ENCODE measurements around the gene ARCN1. TPM values are rescaled to one million over a fixed set of nuclear protein-coding genes. Genes with fewer than 3 reads are reported as not detected.

Gene ARCN1

DNA sequence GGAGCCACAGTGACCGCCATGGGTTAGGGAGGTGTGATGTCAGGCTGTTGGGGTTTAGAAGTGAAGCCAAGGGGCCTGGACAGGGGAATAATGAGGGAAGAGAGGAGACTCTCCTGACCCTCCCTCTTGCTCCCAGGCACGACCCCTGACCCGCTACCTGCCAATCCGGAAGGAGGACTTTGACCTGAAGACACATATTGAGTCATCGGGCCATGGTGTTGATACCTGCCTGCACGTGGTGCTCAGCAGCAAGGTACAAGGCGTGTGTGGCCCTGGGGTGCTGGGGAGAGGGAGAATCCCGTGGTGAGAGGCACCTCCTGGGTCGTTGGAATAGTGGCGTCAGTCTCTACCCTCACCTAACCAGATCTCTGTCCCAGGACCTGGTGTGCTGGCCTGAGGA lies 77.7 kb downstream of the ARCN1 start:
- Histone ChIP-seq H3K9ac (ENCODE audit: low read depth, low read length, poor library complexity) (no peak overlapping the region), H4K91ac (ENCODE audit: low read depth, low read length, poor library complexity) (no peak overlapping the region), H3K79me1 (ENCODE audit: low read depth, low read length) (no peaks in the 10 kb centered on the region), H3K14ac (ENCODE audit: low read length) (no peak overlapping the region), H3K4me2 (ENCODE audit: insufficient read depth, low read length, poor library complexity, severe bottlenecking) (no peak overlapping the region), H4K8ac (ENCODE audit: low read depth, low read length) (no peak overlapping the region), H2AK5ac (ENCODE audit: low read depth, low read length) (no peak overlapping the region), H2AFZ (ENCODE audit: low read length) (no peak overlapping the region), H3K27me3 (ENCODE audit: control insufficient read depth in 3 of 3, insufficient read depth in 3 of 3, low read depth in 1 of 3, low read length in 3 of 3) (no peaks in the 10 kb centered on the region), H3K36me3 (replicated peaks in 1 of 2; ENCODE audit: control insufficient read depth in 2 of 2, insufficient read depth in 2 of 2, low read length in 2 of 2) (peaks cover 64 to 98% of the 10 kb centered on the region in 2 donors), H2BK120ac (ENCODE audit: low read depth, low read length) (no peak overlapping the region), H3K27ac (replicated peaks; ENCODE audit: low read length) (no peak overlapping the region), H3K18ac (ENCODE audit: low read length) (no peak overlapping the region), H2BK12ac (ENCODE audit: low read length) (no peak overlapping the region), H3K23ac (ENCODE audit: low read depth, low read length, poor library complexity) (no peak overlapping the region), H3K4me1 (ENCODE audit: control insufficient read depth in 2 of 2, insufficient read depth in 1 of 2, low read depth in 1 of 2, low read length in 2 of 2) (no peaks in the 10 kb centered on the region), H3K4me3 (ENCODE audit: low read length in 2 of 2) (no peak overlapping the region), H2BK15ac (ENCODE audit: low read length) (no peak overlapping the region), H3K4ac (ENCODE audit: low read length) (no peak overlapping the region), H2BK5ac (ENCODE audit: low read length) (no peak overlapping the region), H3K9me3 (replicated peaks in 1 of 2; ENCODE audit: control insufficient read depth in 2 of 2, insufficient read depth in 1 of 2, low read depth in 1 of 2, low read length in 2 of 2) (no peaks in the 10 kb centered on the region)
- WGBS, 2 donors (ENCODE audit: extremely low coverage in 2 of 2, insufficient read length in 2 of 2, insufficient replicate concordance in 1 of 2): no CpG with 5 or more reads among the region's 10 CpGs
- no peak for DNase-seq (ENCODE audit: low spot score)

GRCh38 chr11:118650366-118650765 lies 78.2 kb downstream of the ARCN1 start:
- Histone ChIP-seq H3K14ac (ENCODE audit: low read length) (no peak overlapping the region), H3K23ac (ENCODE audit: low read depth, low read length, poor library complexity) (no peak overlapping the region), H3K4me1 (ENCODE audit: control insufficient read depth in 2 of 2, insufficient read depth in 1 of 2, low read depth in 1 of 2, low read length in 2 of 2) (peaks cover 0 to under 1% of the 10 kb centered on the region in 2 donors), H4K91ac (ENCODE audit: low read depth, low read length, poor library complexity) (no peak overlapping the region), H4K8ac (ENCODE audit: low read depth, low read length) (no peak overlapping the region), H2AK5ac (ENCODE audit: low read depth, low read length) (no peak overlapping the region), H2BK5ac (ENCODE audit: low read length) (no peak overlapping the region), H2BK120ac (ENCODE audit: low read depth, low read length) (no peak overlapping the region), H3K4me2 (ENCODE audit: insufficient read depth, low read length, poor library complexity, severe bottlenecking) (no peak overlapping the region), H3K18ac (ENCODE audit: low read length) (no peak overlapping the region), H2BK15ac (ENCODE audit: low read length) (no peak overlapping the region), H3K79me1 (ENCODE audit: low read depth, low read length) (no peaks in the 10 kb centered on the region), H3K4ac (ENCODE audit: low read length) (no peak overlapping the region), H3K9me3 (replicated peaks in 1 of 2; ENCODE audit: control insufficient read depth in 2 of 2, insufficient read depth in 1 of 2, low read depth in 1 of 2, low read length in 2 of 2) (no peaks in the 10 kb centered on the region), H3K27ac (replicated peaks; ENCODE audit: low read length) (no peak overlapping the region), H3K4me3 (ENCODE audit: low read length in 2 of 2) (no peak overlapping the region), H2BK12ac (ENCODE audit: low read length) (no peak overlapping the region), H3K36me3 (replicated peaks in 1 of 2; ENCODE audit: control insufficient read depth in 2 of 2, insufficient read depth in 2 of 2, low read length in 2 of 2) (peaks cover 59 to 98% of the 10 kb centered on the region in 2 donors), H3K27me3 (ENCODE audit: control insufficient read depth in 3 of 3, insufficient read depth in 3 of 3, low read depth in 1 of 3, low read length in 3 of 3) (no peaks in the 10 kb centered on the region), H2AFZ (ENCODE audit: low read length) (no peak overlapping the region), H3K9ac (ENCODE audit: low read depth, low read length, poor library complexity) (no peak overlapping the region)
- DNase-seq (ENCODE audit: low spot score): no peak
- no CpG with 5 or more reads among the region's 8 CpGs for WGBS, 2 donors (ENCODE audit: extremely low coverage in 2 of 2, insufficient read length in 2 of 2, insufficient replicate concordance in 1 of 2)

DNA sequence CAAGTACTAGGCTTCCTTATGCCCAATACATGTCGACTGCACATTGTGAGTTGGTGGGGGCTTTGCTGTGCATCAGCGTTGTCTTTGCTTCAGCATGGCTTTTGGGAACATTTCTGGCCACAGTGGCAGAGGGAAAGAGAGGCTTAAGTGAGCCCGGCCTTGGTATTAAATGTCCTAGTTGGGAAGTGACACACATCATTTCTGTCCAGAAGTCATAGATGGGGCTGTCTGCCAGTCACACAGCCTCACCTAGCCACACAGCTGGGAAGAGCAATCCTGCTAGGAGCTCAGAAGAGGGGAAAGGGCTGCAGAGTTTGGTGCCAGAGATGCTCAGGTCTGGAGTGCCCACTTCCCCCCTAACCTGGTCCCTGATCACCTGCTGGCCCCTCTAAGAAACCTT lies 79.6 kb downstream of the ARCN1 start:
- H3K4ac ChIP-seq (ENCODE audit: low read length): no peak overlapping the region
- no peak overlapping the region for H4K91ac ChIP-seq (ENCODE audit: low read depth, low read length, poor library complexity)
- H3K4me2 ChIP-seq (ENCODE audit: insufficient read depth, low read length, poor library complexity, severe bottlenecking): no peak overlapping the region
- no peak for DNase-seq (ENCODE audit: low spot score)
- H3K4me1 ChIP-seq (ENCODE audit: control insufficient read depth in 2 of 2, insufficient read depth in 1 of 2, low read depth in 1 of 2, low read length in 2 of 2): peaks cover 0 to 6% of the 10 kb centered on the region in 2 donors
- H3K36me3 ChIP-seq (replicated peaks in 1 of 2; ENCODE audit: control insufficient read depth in 2 of 2, insufficient read depth in 2 of 2, low read length in 2 of 2): peaks cover 61 to 99% of the 10 kb centered on the region in 2 donors
- no peaks in the 10 kb centered on the region for H3K9me3 ChIP-seq (replicated peaks in 1 of 2; ENCODE audit: control insufficient read depth in 2 of 2, insufficient read depth in 1 of 2, low read depth in 1 of 2, low read length in 2 of 2)
- H2BK12ac ChIP-seq (ENCODE audit: low read length): no peak overlapping the region
- no peak overlapping the region for H2AK5ac ChIP-seq (ENCODE audit: low read depth, low read length)
- no peaks in the 10 kb centered on the region for H3K79me1 ChIP-seq (ENCODE audit: low read depth, low read length)
- H3K23ac ChIP-seq (ENCODE audit: low read depth, low read length, poor library complexity): no peak overlapping the region
- H2BK5ac ChIP-seq (ENCODE audit: low read length): no peak overlapping the region
- no peaks in the 10 kb centered on the region for H3K27me3 ChIP-seq (ENCODE audit: control insufficient read depth in 3 of 3, insufficient read depth in 3 of 3, low read depth in 1 of 3, low read length in 3 of 3)
- H2AFZ ChIP-seq (ENCODE audit: low read length): no peak overlapping the region
- no peak overlapping the region for H3K14ac ChIP-seq (ENCODE audit: low read length)
- no CpG with 5 or more reads among the region's 3 CpGs for WGBS, 2 donors (ENCODE audit: extremely low coverage in 2 of 2, insufficient read length in 2 of 2, insufficient replicate concordance in 1 of 2)
- no peak overlapping the region for H4K8ac ChIP-seq (ENCODE audit: low read depth, low read length)
- H3K9ac ChIP-seq (ENCODE audit: low read depth, low read length, poor library complexity): no peak overlapping the region
- no peak overlapping the region for H2BK120ac ChIP-seq (ENCODE audit: low read depth, low read length)
- H2BK15ac ChIP-seq (ENCODE audit: low read length): no peak overlapping the region
- H3K27ac ChIP-seq (replicated peaks; ENCODE audit: low read length): no peak overlapping the region
- H3K4me3 ChIP-seq (ENCODE audit: low read length in 2 of 2): no peak overlapping the region
- no peak overlapping the region for H3K18ac ChIP-seq (ENCODE audit: low read length)

Small RNA genes within 50 kb of the gene (small RNA-seq; reads per million reads assigned to genes)
- gene RNU6-1157P (ENCODE audit: insufficient read depth): not detected

All from neuronal stem cell (in vitro differentiated cells).